Parathyroid adenoma (tissue), 2 donors: Measurements from ENCODE around the gene ANXA6.
A peak's percentile ranks its signal among the peaks of the same experiment; 100 is the strongest.

Experiments used
- H2AFZ ChIP-seq: fragments of 300-600 bp; sonication (generic); one replicate; pipeline ENCODE4 v1.7.0; 2017; ENCODE audit warnings: antibody characterized with exemption, mild to moderate bottlenecking
- H3K27ac ChIP-seq: fragments of 300-600 bp; sonication (generic); one replicate; pipeline ENCODE4 v1.7.0; 2017
- H3K27me3 ChIP-seq: fragments of 300-600 bp; sonication (generic); one replicate; pipeline ENCODE4 v1.7.0; 2017; ENCODE audit warnings: low read length; ENCODE audit not compliant: control insufficient read depth, insufficient read depth
- H3K36me3 ChIP-seq: fragments of 300-600 bp; sonication (generic); one replicate; pipeline ENCODE4 v1.7.0; 2017; ENCODE audit warnings: low read length; ENCODE audit not compliant: control insufficient read depth, insufficient read depth
- H3K4me1 ChIP-seq: fragments of 300-600 bp; sonication (generic); one replicate; pipeline ENCODE4 v1.7.0; 2017; ENCODE audit warnings: control low read depth
- H3K4me2 ChIP-seq: fragments of 300-600 bp; sonication (generic); one replicate; pipeline ENCODE4 v1.7.0; 2017; ENCODE audit warnings: low read length
- H3K4me3 ChIP-seq: fragments of 300-600 bp; sonication (generic); one replicate; pipeline ENCODE4 v1.7.0; 2017; ENCODE audit warnings: low read depth, low read length
- H3K79me2 ChIP-seq: fragments of 300-600 bp; sonication (generic); one replicate; pipeline ENCODE4 v1.7.0; 2017; ENCODE audit warnings: control low read depth
- H3K9ac ChIP-seq: fragments of 300-600 bp; sonication (generic); one replicate; pipeline ENCODE4 v1.7.0; 2017; ENCODE audit warnings: mild to moderate bottlenecking
- H3K9me3 ChIP-seq: fragments of 300-600 bp; sonication (generic); one replicate; pipeline ENCODE4 v1.7.0; 2017; ENCODE audit warnings: low read length; ENCODE audit not compliant: control insufficient read depth
- CTCF ChIP-seq: fragments of 300-600 bp; sonication (generic); IDR thresholded peaks from one replicate; pipeline ENCODE4 v1.7.0; 2017; ENCODE audit warnings: antibody characterized with exemption, mild to moderate bottlenecking
- donor health status: primary hyperparathyroidism.

Gene ANXA6

GRCh38 chr5:151154931-151155774 is 2.4 kb downstream of the ANXA6 start:
- Histone ChIP-seq H3K4me2 (peak overlapping the region; percentile 98), H3K9me3 (no peaks in the 10 kb centered on the region), H3K4me1 (peaks cover 34% of the 10 kb centered on the region), H3K36me3 (no peaks in the 10 kb centered on the region), H2AFZ (no peak overlapping the region), H3K9ac (no peak overlapping the region), H3K4me3 (peak overlapping the region; percentile 90), H3K27ac (peak overlapping the region; percentile 88), H3K79me2 (peaks cover 46% of the 10 kb centered on the region), H3K27me3 (no peaks in the 10 kb centered on the region)
- no peak for TF ChIP-seq CTCF

DNA sequence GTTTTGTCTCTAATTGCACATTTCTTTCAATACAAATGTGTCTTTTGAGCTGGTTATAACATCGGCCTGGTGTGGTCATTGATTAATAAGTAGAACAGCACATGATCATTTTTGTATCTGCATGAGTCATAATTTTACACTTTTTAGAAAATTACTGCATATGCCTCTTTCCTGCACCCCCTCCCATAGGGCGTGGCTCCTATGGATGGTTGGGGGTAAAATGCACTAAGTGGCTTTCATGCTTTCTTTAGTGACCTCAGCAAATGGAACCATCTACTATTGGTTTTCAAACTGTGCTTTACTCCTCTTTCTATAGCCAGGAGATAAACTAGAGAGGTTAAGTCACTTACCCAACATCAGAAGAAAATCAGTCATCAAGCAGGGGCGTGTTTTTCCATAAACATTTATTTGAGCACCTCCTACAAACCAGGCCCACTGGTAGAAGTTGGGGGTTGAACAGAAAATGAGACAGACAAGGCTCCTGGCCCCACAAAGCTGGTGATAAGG is 3.8 kb downstream of the ANXA6 start:
- Histone ChIP-seq H2AFZ (no peak overlapping the region), H3K9me3 (no peaks in the 10 kb centered on the region), H3K79me2 (peaks cover 58% of the 10 kb centered on the region), H3K36me3 (no peaks in the 10 kb centered on the region), H3K27me3 (no peaks in the 10 kb centered on the region), H3K4me3 (no peak overlapping the region), H3K27ac (no peak overlapping the region), H3K9ac (no peak overlapping the region), H3K4me2 (no peak overlapping the region), H3K4me1 (peaks cover 39% of the 10 kb centered on the region)
- TF ChIP-seq CTCF, result no peak

- no peak for TF ChIP-seq CTCF
- no peak overlapping the region for H3K4me2 ChIP-seq
- peaks cover 35% of the 10 kb centered on the region for H3K4me1 ChIP-seq
- peaks cover 57% of the 10 kb centered on the region for H3K79me2 ChIP-seq
- H2AFZ ChIP-seq, result no peak overlapping the region
- no peak overlapping the region for H3K27ac ChIP-seq
- no peak overlapping the region for H3K9ac ChIP-seq
- H3K9me3 ChIP-seq, result no peaks in the 10 kb centered on the region
- H3K27me3 ChIP-seq, result no peaks in the 10 kb centered on the region
- no peaks in the 10 kb centered on the region for H3K36me3 ChIP-seq
- H3K4me3 ChIP-seq, result no peak overlapping the region
Measured at GRCh38 chr5:151153300-151153699, 4.3 kb downstream of the ANXA6 start.

GRCh38 chr5:151151793-151152192 is 5.8 kb downstream of the ANXA6 start:
- H3K36me3 ChIP-seq, result no peaks in the 10 kb centered on the region
- H3K9me3 ChIP-seq, result no peaks in the 10 kb centered on the region
- H3K79me2 ChIP-seq, result peaks cover 61% of the 10 kb centered on the region
- H3K4me2 ChIP-seq, result peak overlapping the region; percentile 5
- no peaks in the 10 kb centered on the region for H3K27me3 ChIP-seq
- no peak overlapping the region for H3K9ac ChIP-seq
- peaks cover 31% of the 10 kb centered on the region for H3K4me1 ChIP-seq
- H2AFZ ChIP-seq, result no peak overlapping the region
- H3K4me3 ChIP-seq, result no peak overlapping the region
- no peak for TF ChIP-seq CTCF
- H3K27ac ChIP-seq, result peak overlapping the region; percentile 81
